Epidermal melanocyte (primary cell): ENCODE results near the gene MAGI2.
A peak's percentile ranks its signal among the peaks of the same experiment; 100 is the strongest.

Experiments
- DNase-seq: peaks from one replicate; pipeline ENCODE4 v3.0.0; 2011; ENCODE audit warnings: low spot score; ENCODE audit not compliant: insufficient read length

Gene MAGI2

GRCh38 chr7:78497728-78498427 lies 955.6 kb downstream of the MAGI2 start:
- no peak for DNase-seq

- DNase-seq: no peak
Measured at GRCh38 chr7:78496096-78496630, 957.3 kb downstream of the MAGI2 start.

- no peak for DNase-seq
Measured at GRCh38 chr7:78493401-78493800, 960.1 kb downstream of the MAGI2 start.

- no peak for DNase-seq
Measured at GRCh38 chr7:78492146-78492545, 961.3 kb downstream of the MAGI2 start.

- no peak for DNase-seq
Measured at GRCh38 chr7:78490524-78490923, 962.9 kb downstream of the MAGI2 start.

GRCh38 chr7:78489476-78490240 lies 963.8 kb downstream of the MAGI2 start:
- no peak for DNase-seq

GRCh38 chr7:78487464-78487863 lies 966.0 kb downstream of the MAGI2 start:
- DNase-seq: no peak

- no peak for DNase-seq
Measured at GRCh38 chr7:78479348-78479747, 974.1 kb downstream of the MAGI2 start.

- DNase-seq: no peak
Measured at GRCh38 chr7:78476851-78477405, 976.5 kb downstream of the MAGI2 start.

- DNase-seq: no peak
Measured at GRCh38 chr7:78473571-78474301, 979.7 kb downstream of the MAGI2 start.

- DNase-seq: no peak
Measured at GRCh38 chr7:78473021-78473420, 980.4 kb downstream of the MAGI2 start.

- peak; percentile 25 for DNase-seq
Measured at GRCh38 chr7:78472519-78472918, 980.9 kb downstream of the MAGI2 start.

GRCh38 chr7:78465894-78466293 lies 987.6 kb downstream of the MAGI2 start:
- DNase-seq: no peak

- no peak for DNase-seq
Measured at GRCh38 chr7:78463039-78463438, 990.4 kb downstream of the MAGI2 start.

GRCh38 chr7:78450706-78451105 lies 1002.8 kb downstream of the MAGI2 start:
- DNase-seq: no peak

- no peak for DNase-seq
Measured at GRCh38 chr7:78448911-78449310, 1004.6 kb downstream of the MAGI2 start.

- no peak for DNase-seq
Measured at GRCh38 chr7:78444267-78444666, 1009.2 kb downstream of the MAGI2 start.

GRCh38 chr7:78443811-78444210 lies 1009.7 kb downstream of the MAGI2 start:
- DNase-seq: no peak

GRCh38 chr7:78441737-78442136 lies 1011.7 kb downstream of the MAGI2 start:
- no peak for DNase-seq

- no peak for DNase-seq
Measured at GRCh38 chr7:78438433-78438832, 1015.0 kb downstream of the MAGI2 start.

- DNase-seq: no peak
Measured at GRCh38 chr7:78437118-78437517, 1016.3 kb downstream of the MAGI2 start.

GRCh38 chr7:78435355-78435754 lies 1018.1 kb downstream of the MAGI2 start:
- DNase-seq: no peak
